Right lobe of liver (tissue), 6 donors: ENCODE measurements around the gene MT1HL1. TPM values are rescaled to one million over a fixed set of nuclear protein-coding genes. Genes with fewer than 3 reads are reported as not detected.

ENCODE experiments used
- ATAC-seq, 4 donors: fragments of 200-7000 bp; cut with Tn5 transposase; one replicate each; pipeline ENCODE4 v1.9.1; 2020; ENCODE audit warnings: mild to moderate bottlenecking in 4 of 4, moderate library complexity in 4 of 4
- DNase-seq, 3 donors: peaks; one replicate each; pipeline ENCODE4 v3.0.0-alpha.2; 2020
- H3K27ac ChIP-seq, 3 donors: fragments of 200-600 bp; one replicate each; pipeline ENCODE4 v1.8.0; 2022
- H3K27me3 ChIP-seq, 2 donors: fragments of 200-600 bp; one replicate each; pipeline ENCODE4 v1.8.0; 2022
- H3K36me3 ChIP-seq, 4 donors: fragments of 200-600 bp; sonication (generic) in 1 of 4; one replicate each; pipeline versions ENCODE4 v1.5.1 to v1.8.0; 2017 to 2022; ENCODE audit warnings: control low read depth in 1 of 4
- H3K4me1 ChIP-seq, 4 donors: fragments of 200-600 bp; sonication (generic) in 1 of 4; one replicate each; pipeline versions ENCODE4 v1.5.1 to v1.8.0; 2017 to 2022; ENCODE audit warnings: control low read depth in 1 of 4
- H3K4me3 ChIP-seq, 3 donors: fragments of 200-600 bp; one replicate each; pipeline ENCODE4 v1.8.0; 2022
- H3K9me3 ChIP-seq, 4 donors: fragments of 200-600 bp; sonication (generic) in 1 of 4; one replicate each; pipeline versions ENCODE4 v1.5.1 to v1.8.0; 2017 to 2022; ENCODE audit warnings: control low read depth in 1 of 4
- POLR2A ChIP-seq: fragments of 450-650 bp; IDR thresholded peaks from one replicate; pipeline ENCODE4 v1.6.1; 2017; ENCODE audit warnings: antibody characterized with exemption, mild to moderate bottlenecking
- WGBS: methylation state at CpG from one replicate; pipeline ENCODE4 v1.1.6; 2018; ENCODE audit warnings: low coverage, low lambda C conversion rate; ENCODE audit not compliant: insufficient coverage; ENCODE audit errors: missing lambda C conversion rate; 5-methylcytosine and 5-hydroxymethylcytosine counted together
- intact Hi-C, 2 donors: fragments of 100-400 bp; cut with DNase I; formaldehyde crosslinking; loops; one replicate each; pipeline versions ENCODE4 v1.11.2 to v1.14.1; 2022
- total RNA-seq, 6 experiments: library from RNA; depleted of rRNA in 2 of 6; stranded (reverse); fragments of >200 nt in 2 of 6; fragmentation: NEBNext Ultra II Directional in 3 of 6; extraction: Animal tissue kit (Norgen Biotek cat#: 25700) in 3 of 6; gene quantifications; one replicate each; pipeline versions ENCODE4 v1.1.0 to v1.2.4, GENCODE V29; 2016 to 2023
- TF ChIP-seq, protein P1 (sequence below), 4 donors: fragments of 200-600 bp in 3 of 4; fragments of 450-650 bp in 1 of 4; IDR thresholded peaks; one replicate each; pipeline versions ENCODE4 v1.5.1 to v1.8.0; 2016 to 2022; ENCODE audit warnings: antibody characterized with exemption in 4 of 4, mild to moderate bottlenecking in 2 of 4
- donor health status: DM: no; HTN: yes; CAD: no.
- donor health status: DM: no; HTN: no; CAD: no.
- donor health status: DM: no; HTN: no; CAD: no.
- donor health status: DM: no; HTN: yes; CAD: no.
- donor health status: DM: no; HTN: yes; CAD: no.

The MT1HL1 gene
- total RNA-seq, 6 experiments from 2014 or later = not detected

GRCh38 chr1:237018896-237019295, 14.7 kb upstream of the MT1HL1 start:
- no peaks in the 10 kb centered on the region for H3K27me3 ChIP-seq
- no peaks in the 10 kb centered on the region for H3K4me1 ChIP-seq
- H3K36me3 ChIP-seq = no peaks in the 10 kb centered on the region
- no peaks in the 10 kb centered on the region for H3K9me3 ChIP-seq
- intact Hi-C loops = no loop called here
- DNase-seq (no peak), ATAC-seq (no peak)
- H3K4me3 ChIP-seq = no peak overlapping the region
- TF ChIP-seq POLR2A = no peak
- TF ChIP-seq, protein P1, sequence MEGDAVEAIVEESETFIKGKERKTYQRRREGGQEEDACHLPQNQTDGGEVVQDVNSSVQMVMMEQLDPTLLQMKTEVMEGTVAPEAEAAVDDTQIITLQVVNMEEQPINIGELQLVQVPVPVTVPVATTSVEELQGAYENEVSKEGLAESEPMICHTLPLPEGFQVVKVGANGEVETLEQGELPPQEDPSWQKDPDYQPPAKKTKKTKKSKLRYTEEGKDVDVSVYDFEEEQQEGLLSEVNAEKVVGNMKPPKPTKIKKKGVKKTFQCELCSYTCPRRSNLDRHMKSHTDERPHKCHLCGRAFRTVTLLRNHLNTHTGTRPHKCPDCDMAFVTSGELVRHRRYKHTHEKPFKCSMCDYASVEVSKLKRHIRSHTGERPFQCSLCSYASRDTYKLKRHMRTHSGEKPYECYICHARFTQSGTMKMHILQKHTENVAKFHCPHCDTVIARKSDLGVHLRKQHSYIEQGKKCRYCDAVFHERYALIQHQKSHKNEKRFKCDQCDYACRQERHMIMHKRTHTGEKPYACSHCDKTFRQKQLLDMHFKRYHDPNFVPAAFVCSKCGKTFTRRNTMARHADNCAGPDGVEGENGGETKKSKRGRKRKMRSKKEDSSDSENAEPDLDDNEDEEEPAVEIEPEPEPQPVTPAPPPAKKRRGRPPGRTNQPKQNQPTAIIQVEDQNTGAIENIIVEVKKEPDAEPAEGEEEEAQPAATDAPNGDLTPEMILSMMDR (IDR thresholded peaks at IDR 0.05) = no peak
- H3K27ac ChIP-seq = no peak overlapping the region

DNA sequence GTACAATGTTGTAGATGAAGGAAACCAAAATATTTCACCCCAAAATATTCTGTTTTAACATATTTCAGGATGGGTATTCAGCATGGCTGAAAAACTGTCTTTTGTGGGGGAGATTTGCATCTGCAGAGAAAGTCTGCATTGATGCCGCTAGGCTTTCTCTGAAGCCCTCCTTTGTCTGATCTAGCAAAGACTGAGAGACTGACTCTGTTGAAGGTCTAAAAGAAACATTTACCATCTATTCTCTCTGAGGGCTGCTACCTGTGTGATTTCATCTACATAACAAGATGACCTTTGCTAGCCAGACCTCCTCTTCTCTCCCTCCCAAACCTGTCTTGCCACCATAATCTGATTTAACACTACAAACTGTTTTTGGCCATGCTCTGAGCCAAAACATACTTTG, 12.4 kb upstream of the MT1HL1 start:
- Histone ChIP-seq H3K27me3 (no peaks in the 10 kb centered on the region), H3K36me3 (no peaks in the 10 kb centered on the region), H3K9me3 (no peaks in the 10 kb centered on the region), H3K4me1 (no peaks in the 10 kb centered on the region), H3K4me3 (no peak overlapping the region), H3K27ac (no peak overlapping the region)
- DNase-seq (no peak), ATAC-seq (no peak)
- WGBS = 30% methylated on average over 1 of the region's 1 CpG
- intact Hi-C loops = no loop called here
- TF ChIP-seq, protein P1 (IDR thresholded peaks at IDR 0.05) = no peak
- TF ChIP-seq POLR2A = no peak

- no peaks in the 10 kb centered on the region for H3K9me3 ChIP-seq
- no peaks in the 10 kb centered on the region for H3K27me3 ChIP-seq
- H3K4me3 ChIP-seq = no peak overlapping the region
- no peak overlapping the region for H3K27ac ChIP-seq
- ATAC-seq (no peak), DNase-seq (no peak)
- no peaks in the 10 kb centered on the region for H3K4me1 ChIP-seq
- TF ChIP-seq, protein P1 (IDR thresholded peaks at IDR 0.05) = no peak
- TF ChIP-seq POLR2A = no peak
- WGBS = 65% methylated on average over 5 of the region's 5 CpGs
- H3K36me3 ChIP-seq = no peaks in the 10 kb centered on the region
- intact Hi-C loops = no loop called here
These were observed 9.4 kb upstream of the MT1HL1 start for GRCh38 chr1:237013608-237014007.

DNA sequence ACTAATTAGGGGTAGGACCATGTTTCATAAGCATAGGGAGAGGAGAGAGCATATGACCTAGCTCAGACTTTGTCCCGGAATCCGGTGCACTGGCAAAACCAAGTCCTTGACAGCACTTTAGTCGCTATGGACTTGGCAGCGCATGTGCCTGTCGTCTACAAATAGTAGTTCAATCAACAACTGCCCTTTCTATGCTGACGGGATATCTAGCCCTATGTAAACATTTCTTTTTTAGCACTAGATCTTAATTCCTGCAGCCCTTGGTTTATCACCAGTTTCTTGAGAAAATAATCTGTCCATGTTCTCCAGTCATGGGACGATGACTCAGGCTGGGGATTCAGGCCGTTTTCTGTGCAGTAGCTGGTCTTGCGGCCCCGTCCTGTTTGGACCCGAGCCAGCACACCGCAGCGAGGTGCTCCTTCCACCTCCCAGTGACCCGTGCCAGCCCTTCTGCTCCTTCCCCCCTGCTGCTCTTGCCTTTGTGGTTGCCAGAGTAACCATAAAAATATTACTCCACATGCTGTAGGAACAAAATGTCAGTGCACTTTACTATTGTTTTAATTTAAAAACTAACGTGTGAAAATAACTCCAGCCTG, 8.6 kb upstream of the MT1HL1 start:
- no peak overlapping the region for H3K4me3 ChIP-seq
- intact Hi-C loops = no loop called here
- H3K4me1 ChIP-seq = no peaks in the 10 kb centered on the region
- DNase-seq (no peak), ATAC-seq (peak in 1 of 4 donors; percentile 36)
- no peak overlapping the region for H3K27ac ChIP-seq
- H3K9me3 ChIP-seq = no peaks in the 10 kb centered on the region
- H3K27me3 ChIP-seq = no peaks in the 10 kb centered on the region
- WGBS = 43% methylated on average over 15 of the region's 15 CpGs
- TF ChIP-seq, protein P1 (IDR thresholded peaks at IDR 0.05) = no peak
- no peak for TF ChIP-seq POLR2A
- no peaks in the 10 kb centered on the region for H3K36me3 ChIP-seq

DNA sequence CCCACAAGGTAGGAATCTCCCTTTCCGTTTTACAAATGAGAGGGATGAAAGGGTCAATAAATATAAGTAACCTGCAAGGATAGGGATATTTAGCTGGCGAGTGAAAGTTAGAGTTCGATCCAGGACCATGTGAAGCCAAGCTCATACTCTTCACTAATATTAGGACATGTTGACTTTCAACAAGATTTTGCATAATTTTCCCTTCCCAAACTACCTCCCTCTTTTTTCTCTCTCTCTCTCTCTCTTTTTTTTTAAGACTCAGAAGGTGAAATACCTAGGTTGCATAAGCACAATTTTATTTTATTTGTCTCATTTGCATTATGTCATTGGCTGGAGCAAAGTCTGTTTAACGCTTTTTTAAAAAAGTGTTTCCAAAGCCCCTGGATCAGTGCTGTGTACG, 8.1 kb upstream of the MT1HL1 start:
- H3K36me3 ChIP-seq = no peaks in the 10 kb centered on the region
- intact Hi-C loops = no loop called here
- no peak for ATAC-seq
- H3K9me3 ChIP-seq = no peaks in the 10 kb centered on the region
- H3K4me1 ChIP-seq = no peaks in the 10 kb centered on the region
- TF ChIP-seq, protein P1 (IDR thresholded peaks at IDR 0.05) = no peak
- no peak for TF ChIP-seq POLR2A
- no peak overlapping the region for H3K4me3 ChIP-seq
- 43% methylated on average over 4 of the region's 5 CpGs for whole genome bisulfite sequencing
- no peaks in the 10 kb centered on the region for H3K27me3 ChIP-seq
- DNase-seq = no peak
- no peak overlapping the region for H3K27ac ChIP-seq
